NT2/D1 (cell line): ENCODE measurements around the gene HMX3.

Source experiments
- DNase-seq: peaks from one replicate; pipeline ENCODE4 v3.0.0-alpha.2; 2011; ENCODE audit warnings: low read depth, low spot score
- H3K27me3 ChIP-seq: 2 replicates; pipeline ENCODE4 v1.6.0; 2011; ENCODE audit warnings: mild to moderate bottlenecking; ENCODE audit not compliant: insufficient read length, insufficient read depth
- H3K36me3 ChIP-seq: 2 replicates; pipeline ENCODE4 v1.6.1; 2011; ENCODE audit warnings: mild to moderate bottlenecking, low read length, mixed read lengths; ENCODE audit not compliant: insufficient read depth, insufficient read length
- H3K4me1 ChIP-seq: 2 replicates; pipeline ENCODE4 v1.5.1; 2011; ENCODE audit not compliant: insufficient read depth, insufficient read length
- H3K4me3 ChIP-seq: 2 replicates; pipeline ENCODE4 v1.5.1; 2011; ENCODE audit warnings: low read depth; ENCODE audit not compliant: insufficient read length
- H3K9ac ChIP-seq: 2 replicates; pipeline ENCODE4 v1.6.0; 2011; ENCODE audit warnings: low read depth; ENCODE audit not compliant: insufficient read length
- H3K9me3 ChIP-seq: 2 replicates; pipeline ENCODE4 v1.5.1; 2011; ENCODE audit warnings: mild to moderate bottlenecking, low read length; ENCODE audit not compliant: insufficient read depth
- SUZ12 ChIP-seq: IDR thresholded peaks from 2 replicates; pipeline ENCODE4 v1.6.1; 2011; ENCODE audit not compliant: insufficient read length, insufficient read depth; ENCODE audit errors: extremely low read depth
- YY1 ChIP-seq: IDR thresholded peaks from 2 replicates; pipeline ENCODE4 v1.6.1; 2011; ENCODE audit not compliant: insufficient read length, insufficient read depth
- ZNF274 ChIP-seq: IDR thresholded peaks from 2 replicates; pipeline ENCODE4 v1.6.1; 2011; ENCODE audit warnings: mild to moderate bottlenecking, low read depth, low read length

Gene HMX3

DNA sequence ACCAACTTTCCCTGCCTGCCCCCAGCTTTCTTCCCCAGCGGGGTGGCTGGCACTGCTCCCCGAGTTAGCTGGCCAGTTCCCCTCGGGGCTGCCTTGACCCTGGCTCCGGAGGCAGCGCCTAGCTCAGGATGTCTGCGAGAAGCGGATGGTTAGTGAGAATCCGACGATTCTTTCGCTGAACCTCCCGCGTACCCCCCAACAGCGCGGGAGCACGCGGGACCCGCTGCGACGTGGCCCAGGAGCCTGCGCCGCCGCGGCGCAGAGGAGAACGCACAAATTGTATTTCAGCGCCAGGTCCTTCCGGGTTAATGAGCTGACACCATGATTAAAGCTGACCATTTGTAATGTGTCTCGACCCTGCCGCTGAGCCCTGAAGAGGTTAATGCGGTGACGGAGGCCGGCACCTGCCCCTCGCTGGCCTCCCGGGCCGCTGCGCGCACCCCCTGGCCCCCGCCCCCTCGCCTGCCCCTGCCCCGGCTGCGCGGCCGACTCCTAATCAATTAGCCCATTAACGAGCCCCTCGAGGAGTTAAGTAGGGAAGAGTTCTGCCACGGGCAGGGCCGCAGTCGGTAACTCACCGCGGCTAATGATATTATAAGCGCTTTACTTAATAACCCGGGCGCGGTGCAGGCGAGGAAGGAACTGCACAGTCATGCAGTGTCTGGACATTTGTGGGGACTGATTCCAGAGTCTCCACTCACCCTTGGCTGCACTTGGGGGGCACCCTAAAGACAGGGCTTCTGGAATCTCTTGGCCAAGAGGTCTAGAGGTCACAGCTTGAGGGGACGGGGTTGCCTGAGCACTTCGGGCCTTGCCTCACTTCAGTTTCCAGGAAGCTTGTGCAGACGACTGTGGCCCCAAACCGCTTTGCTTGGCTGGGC is 10.5 kb downstream of the HMX3 start:
- H3K4me1 ChIP-seq: peaks cover 12% of the 10 kb centered on the region

GRCh38 chr10:123146894-123147634 is 11.3 kb downstream of the HMX3 start:
- Histone ChIP-seq H3K4me1 (peaks cover 12% of the 10 kb centered on the region), H3K9ac (no peak overlapping the region), H3K36me3 (no peaks in the 10 kb centered on the region), H3K27me3 (peaks cover 100% of the 10 kb centered on the region), H3K4me3 (no peak overlapping the region), H3K9me3 (no peaks in the 10 kb centered on the region)
- no peak for DNase-seq
- TF ChIP-seq YY1: no peak
- no peak for TF ChIP-seq ZNF274

More for the DNA sequence above, 10.5 kb downstream of the HMX3 start:
- no peaks in the 10 kb centered on the region for H3K36me3 ChIP-seq
- TF ChIP-seq SUZ12 (peak; percentile 41), ZNF274 (no peak)
- H3K4me3 ChIP-seq: no peak overlapping the region
- no peaks in the 10 kb centered on the region for H3K9me3 ChIP-seq
- no peak overlapping the region for H3K9ac ChIP-seq
- H3K27me3 ChIP-seq: peaks cover 100% of the 10 kb centered on the region
- DNase-seq: no peak

GRCh38 chr10:123147635-123148413 is 12.1 kb downstream of the HMX3 start, which contains the start of gene HMX2:
Gene HMX2, plus strand, starts transcription at chr10:123148136. Its CDS starts 243 bp downstream, at chr10:123148379.
- peaks cover 12% of the 10 kb centered on the region for H3K4me1 ChIP-seq
- H3K9ac ChIP-seq: no peak within 1 kb of the TSS

DNA sequence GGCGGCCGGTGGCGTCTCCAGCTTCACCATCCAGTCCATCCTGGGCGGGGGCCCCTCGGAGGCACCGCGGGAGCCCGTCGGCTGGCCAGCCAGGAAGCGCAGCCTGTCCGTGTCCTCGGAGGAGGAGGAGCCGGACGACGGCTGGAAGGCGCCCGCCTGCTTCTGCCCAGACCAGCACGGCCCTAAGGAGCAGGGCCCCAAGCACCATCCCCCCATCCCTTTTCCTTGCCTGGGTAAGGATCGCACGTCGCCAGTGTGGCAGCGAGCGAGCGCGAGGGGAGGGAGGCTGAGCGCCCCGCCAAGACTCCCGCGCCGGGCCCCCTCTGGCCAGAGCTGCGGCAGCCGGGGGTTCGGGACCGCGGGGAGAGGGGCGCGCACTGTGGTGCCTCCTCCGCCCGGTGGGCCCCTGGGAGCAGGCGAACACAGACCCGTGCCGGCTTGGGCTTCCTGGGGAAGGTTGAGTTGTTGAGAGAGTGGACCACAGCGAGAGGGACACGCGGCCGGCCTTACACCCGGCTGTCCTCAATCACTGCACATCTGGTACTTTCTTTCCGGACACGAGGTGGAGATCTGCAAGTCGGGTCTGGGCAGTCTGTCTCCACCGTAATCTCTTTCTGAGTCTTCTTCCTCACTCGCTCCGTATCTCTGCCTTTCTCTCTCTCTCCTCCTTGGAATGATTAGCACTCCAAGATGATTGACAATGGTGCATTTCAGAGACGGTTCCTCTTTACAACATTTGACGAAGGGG is 12.8 kb downstream of the HMX3 start:
- no peak for DNase-seq
- Histone ChIP-seq H3K4me3 (peak overlapping the region; percentile 15), H3K36me3 (no peaks in the 10 kb centered on the region), H3K9ac (no peak overlapping the region), H3K4me1 (peaks cover 12% of the 10 kb centered on the region), H3K9me3 (no peaks in the 10 kb centered on the region), H3K27me3 (peaks cover 100% of the 10 kb centered on the region)
- TF ChIP-seq SUZ12: no peak
- no peak for TF ChIP-seq ZNF274
- TF ChIP-seq YY1: no peak

More at GRCh38 chr10:123147635-123148413, 12.1 kb downstream of the HMX3 start, which contains the start of gene HMX2:
- DNase-seq: no peak
- H3K4me3 ChIP-seq: peak within 1 kb of the TSS; percentile 15
- H3K36me3 ChIP-seq: no peaks in the 10 kb centered on the region
- no peaks in the 10 kb centered on the region for H3K9me3 ChIP-seq
- peaks cover 100% of the 10 kb centered on the region for H3K27me3 ChIP-seq
- no peak for TF ChIP-seq ZNF274
- peak; percentile 50 for TF ChIP-seq SUZ12

DNA sequence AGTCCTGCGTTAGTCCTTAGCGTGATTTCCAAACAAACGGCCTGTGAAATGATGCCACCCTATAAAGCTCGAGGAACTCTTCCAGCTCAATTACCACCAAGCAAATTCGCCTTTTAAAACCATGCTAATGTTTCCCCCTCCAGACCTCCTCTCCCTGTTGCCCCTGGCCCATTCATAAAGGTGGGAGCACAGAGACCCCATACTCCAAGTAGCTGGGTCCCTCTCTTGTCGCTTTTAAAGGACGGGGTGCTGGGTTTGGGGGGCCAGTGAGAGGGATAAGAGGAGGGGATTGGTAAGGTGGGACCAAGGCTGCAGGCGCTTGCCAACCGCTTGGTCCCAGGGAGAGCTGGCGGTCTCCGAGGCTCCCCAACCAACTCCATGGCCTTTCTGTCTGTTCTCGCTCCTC is 13.4 kb downstream of the HMX3 start:
- H3K4me3 ChIP-seq: peak overlapping the region; percentile 47
- H3K4me1 ChIP-seq: peaks cover 12% of the 10 kb centered on the region
- H3K9ac ChIP-seq: no peak overlapping the region
- no peaks in the 10 kb centered on the region for H3K9me3 ChIP-seq
- peaks cover 98% of the 10 kb centered on the region for H3K27me3 ChIP-seq
- TF ChIP-seq ZNF274 (no peak), SUZ12 (no peak), YY1 (no peak)
- DNase-seq: no peak
- no peaks in the 10 kb centered on the region for H3K36me3 ChIP-seq

DNA sequence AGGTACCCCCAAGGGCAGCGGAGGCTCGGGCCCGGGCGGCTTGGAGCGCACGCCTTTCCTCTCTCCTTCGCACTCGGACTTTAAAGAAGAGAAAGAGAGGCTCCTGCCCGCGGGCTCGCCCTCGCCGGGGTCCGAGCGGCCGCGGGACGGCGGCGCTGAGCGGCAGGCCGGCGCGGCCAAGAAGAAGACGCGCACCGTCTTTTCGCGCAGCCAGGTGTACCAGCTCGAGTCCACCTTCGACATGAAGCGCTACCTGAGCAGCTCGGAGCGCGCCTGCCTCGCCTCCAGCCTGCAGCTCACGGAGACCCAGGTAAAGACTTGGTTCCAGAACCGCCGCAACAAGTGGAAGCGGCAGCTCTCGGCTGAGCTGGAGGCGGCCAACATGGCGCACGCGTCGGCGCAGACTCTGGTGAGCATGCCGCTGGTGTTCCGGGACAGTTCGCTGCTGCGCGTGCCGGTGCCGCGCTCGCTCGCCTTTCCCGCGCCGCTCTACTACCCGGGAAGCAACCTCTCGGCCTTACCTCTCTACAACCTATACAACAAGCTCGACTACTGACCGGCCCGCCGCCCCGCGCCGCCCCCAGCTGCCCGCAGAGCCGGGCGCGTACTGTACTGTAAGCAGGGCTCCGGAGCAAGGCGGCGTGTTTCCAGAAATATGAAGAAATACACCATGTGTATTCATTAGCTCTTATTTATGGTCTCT is 13.9 kb downstream of the HMX3 start:
- peak overlapping the region; percentile 42 for H3K9ac ChIP-seq
- peaks cover 92% of the 10 kb centered on the region for H3K27me3 ChIP-seq
- DNase-seq: no peak
- peaks cover 12% of the 10 kb centered on the region for H3K4me1 ChIP-seq
- H3K36me3 ChIP-seq: no peaks in the 10 kb centered on the region
- no peaks in the 10 kb centered on the region for H3K9me3 ChIP-seq
- H3K4me3 ChIP-seq: peak overlapping the region; percentile 47
- TF ChIP-seq YY1: peak; percentile 27
- no peak for TF ChIP-seq ZNF274
- TF ChIP-seq SUZ12: peak; percentile 84
